GM23338 (cell line): ENCODE data around the gene GID4.

ENCODE experiments used
- CREB1 ChIP-seq: fragments of 250-450 bp; sonication (Bioruptor Pico); IDR thresholded peaks from 2 replicates; pipeline ENCODE4 v1.5.0; 2020; ENCODE audit warnings: low read depth, mild to moderate bottlenecking, moderate library complexity
- EZH2 ChIP-seq: fragments of 200-600 bp; sonication (generic); IDR thresholded peaks from one replicate; pipeline ENCODE4 v1.8.0; 2017; ENCODE audit warnings: antibody characterized with exemption, mild to moderate bottlenecking, low read depth; ENCODE audit not compliant: unreplicated experiment
- EZH2phosphoT487 ChIP-seq: fragments of 200-600 bp; sonication (generic); IDR thresholded peaks from one replicate; pipeline ENCODE4 v1.8.1; 2018; ENCODE audit warnings: antibody characterized with exemption; ENCODE audit not compliant: unreplicated experiment
- POLR2AphosphoS5 ChIP-seq: IDR thresholded peaks from 2 replicates; pipeline ENCODE4 v1.6.1; 2016; ENCODE audit warnings: antibody characterized with exemption, low read depth
- ZNF114 ChIP-seq: fragments of 250-450 bp; sonication (Bioruptor Pico); IDR thresholded peaks from 2 replicates; pipeline ENCODE4 v1.5.0; 2020; ENCODE audit warnings: mild to moderate bottlenecking, moderate library complexity
- TF ChIP-seq, protein P1 (sequence below): IDR thresholded peaks from one replicate; pipeline ENCODE4 v1.6.1; 2018; ENCODE audit warnings: antibody characterized with exemption; ENCODE audit not compliant: unreplicated experiment
- TF ChIP-seq, protein P2 (sequence below), 2 experiments: fragments of 200-600 bp in 1 of 2; sonication (generic) in 1 of 2; conservative IDR thresholded peaks; 2 replicates each; pipeline versions ENCODE4 v1.5.1 to v1.6.1; 2016 to 2017; ENCODE audit warnings: antibody characterized with exemption in 2 of 2, low read depth in 2 of 2, mild to moderate bottlenecking in 2 of 2, moderate library complexity in 1 of 2
- TF ChIP-seq, protein P3 (sequence below): fragments of 250-450 bp; sonication (Bioruptor Pico); IDR thresholded peaks from 2 replicates; pipeline ENCODE4 v1.5.0; 2020; ENCODE audit warnings: mild to moderate bottlenecking, moderate library complexity
- TF ChIP-seq, protein P4 (sequence below): IDR thresholded peaks from 2 replicates; pipeline ENCODE4 v1.6.1; 2016; ENCODE audit warnings: antibody characterized with exemption

DNA sequence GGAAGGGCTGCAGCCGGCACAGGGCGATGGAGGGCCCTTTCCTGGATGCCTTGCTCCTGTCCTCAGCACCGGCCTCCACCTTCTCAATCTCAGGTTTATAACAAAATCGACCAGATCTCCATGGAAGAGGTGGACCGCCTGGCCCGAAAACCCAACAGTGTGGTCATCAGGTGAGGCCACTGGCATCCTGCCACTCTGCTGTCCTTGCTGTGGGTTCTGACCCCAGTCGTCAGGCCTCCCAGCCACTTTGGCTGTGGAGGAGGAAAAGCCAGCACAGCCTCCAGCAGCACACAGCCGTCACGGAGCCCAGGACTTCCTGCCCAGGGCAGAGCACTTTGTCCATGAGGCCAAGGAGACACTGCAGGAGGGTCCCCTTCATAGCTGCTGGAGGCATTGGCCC, 62.6 kb downstream of the GID4 start:
- TF ChIP-seq, protein P1, sequence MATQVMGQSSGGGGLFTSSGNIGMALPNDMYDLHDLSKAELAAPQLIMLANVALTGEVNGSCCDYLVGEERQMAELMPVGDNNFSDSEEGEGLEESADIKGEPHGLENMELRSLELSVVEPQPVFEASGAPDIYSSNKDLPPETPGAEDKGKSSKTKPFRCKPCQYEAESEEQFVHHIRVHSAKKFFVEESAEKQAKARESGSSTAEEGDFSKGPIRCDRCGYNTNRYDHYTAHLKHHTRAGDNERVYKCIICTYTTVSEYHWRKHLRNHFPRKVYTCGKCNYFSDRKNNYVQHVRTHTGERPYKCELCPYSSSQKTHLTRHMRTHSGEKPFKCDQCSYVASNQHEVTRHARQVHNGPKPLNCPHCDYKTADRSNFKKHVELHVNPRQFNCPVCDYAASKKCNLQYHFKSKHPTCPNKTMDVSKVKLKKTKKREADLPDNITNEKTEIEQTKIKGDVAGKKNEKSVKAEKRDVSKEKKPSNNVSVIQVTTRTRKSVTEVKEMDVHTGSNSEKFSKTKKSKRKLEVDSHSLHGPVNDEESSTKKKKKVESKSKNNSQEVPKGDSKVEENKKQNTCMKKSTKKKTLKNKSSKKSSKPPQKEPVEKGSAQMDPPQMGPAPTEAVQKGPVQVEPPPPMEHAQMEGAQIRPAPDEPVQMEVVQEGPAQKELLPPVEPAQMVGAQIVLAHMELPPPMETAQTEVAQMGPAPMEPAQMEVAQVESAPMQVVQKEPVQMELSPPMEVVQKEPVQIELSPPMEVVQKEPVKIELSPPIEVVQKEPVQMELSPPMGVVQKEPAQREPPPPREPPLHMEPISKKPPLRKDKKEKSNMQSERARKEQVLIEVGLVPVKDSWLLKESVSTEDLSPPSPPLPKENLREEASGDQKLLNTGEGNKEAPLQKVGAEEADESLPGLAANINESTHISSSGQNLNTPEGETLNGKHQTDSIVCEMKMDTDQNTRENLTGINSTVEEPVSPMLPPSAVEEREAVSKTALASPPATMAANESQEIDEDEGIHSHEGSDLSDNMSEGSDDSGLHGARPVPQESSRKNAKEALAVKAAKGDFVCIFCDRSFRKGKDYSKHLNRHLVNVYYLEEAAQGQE = no peak
- TF ChIP-seq CREB1 (CRISPR knock-in tag) (no peak), EZH2 (no peak), POLR2AphosphoS5 (no peak), EZH2phosphoT487 (no peak), ZNF114 (no peak)
- TF ChIP-seq, protein P2, sequence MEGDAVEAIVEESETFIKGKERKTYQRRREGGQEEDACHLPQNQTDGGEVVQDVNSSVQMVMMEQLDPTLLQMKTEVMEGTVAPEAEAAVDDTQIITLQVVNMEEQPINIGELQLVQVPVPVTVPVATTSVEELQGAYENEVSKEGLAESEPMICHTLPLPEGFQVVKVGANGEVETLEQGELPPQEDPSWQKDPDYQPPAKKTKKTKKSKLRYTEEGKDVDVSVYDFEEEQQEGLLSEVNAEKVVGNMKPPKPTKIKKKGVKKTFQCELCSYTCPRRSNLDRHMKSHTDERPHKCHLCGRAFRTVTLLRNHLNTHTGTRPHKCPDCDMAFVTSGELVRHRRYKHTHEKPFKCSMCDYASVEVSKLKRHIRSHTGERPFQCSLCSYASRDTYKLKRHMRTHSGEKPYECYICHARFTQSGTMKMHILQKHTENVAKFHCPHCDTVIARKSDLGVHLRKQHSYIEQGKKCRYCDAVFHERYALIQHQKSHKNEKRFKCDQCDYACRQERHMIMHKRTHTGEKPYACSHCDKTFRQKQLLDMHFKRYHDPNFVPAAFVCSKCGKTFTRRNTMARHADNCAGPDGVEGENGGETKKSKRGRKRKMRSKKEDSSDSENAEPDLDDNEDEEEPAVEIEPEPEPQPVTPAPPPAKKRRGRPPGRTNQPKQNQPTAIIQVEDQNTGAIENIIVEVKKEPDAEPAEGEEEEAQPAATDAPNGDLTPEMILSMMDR (conservative IDR thresholded peaks at IDR 0.05; ENCODE audit: low read depth in 2 of 2) = no peak
- TF ChIP-seq, protein P3, sequence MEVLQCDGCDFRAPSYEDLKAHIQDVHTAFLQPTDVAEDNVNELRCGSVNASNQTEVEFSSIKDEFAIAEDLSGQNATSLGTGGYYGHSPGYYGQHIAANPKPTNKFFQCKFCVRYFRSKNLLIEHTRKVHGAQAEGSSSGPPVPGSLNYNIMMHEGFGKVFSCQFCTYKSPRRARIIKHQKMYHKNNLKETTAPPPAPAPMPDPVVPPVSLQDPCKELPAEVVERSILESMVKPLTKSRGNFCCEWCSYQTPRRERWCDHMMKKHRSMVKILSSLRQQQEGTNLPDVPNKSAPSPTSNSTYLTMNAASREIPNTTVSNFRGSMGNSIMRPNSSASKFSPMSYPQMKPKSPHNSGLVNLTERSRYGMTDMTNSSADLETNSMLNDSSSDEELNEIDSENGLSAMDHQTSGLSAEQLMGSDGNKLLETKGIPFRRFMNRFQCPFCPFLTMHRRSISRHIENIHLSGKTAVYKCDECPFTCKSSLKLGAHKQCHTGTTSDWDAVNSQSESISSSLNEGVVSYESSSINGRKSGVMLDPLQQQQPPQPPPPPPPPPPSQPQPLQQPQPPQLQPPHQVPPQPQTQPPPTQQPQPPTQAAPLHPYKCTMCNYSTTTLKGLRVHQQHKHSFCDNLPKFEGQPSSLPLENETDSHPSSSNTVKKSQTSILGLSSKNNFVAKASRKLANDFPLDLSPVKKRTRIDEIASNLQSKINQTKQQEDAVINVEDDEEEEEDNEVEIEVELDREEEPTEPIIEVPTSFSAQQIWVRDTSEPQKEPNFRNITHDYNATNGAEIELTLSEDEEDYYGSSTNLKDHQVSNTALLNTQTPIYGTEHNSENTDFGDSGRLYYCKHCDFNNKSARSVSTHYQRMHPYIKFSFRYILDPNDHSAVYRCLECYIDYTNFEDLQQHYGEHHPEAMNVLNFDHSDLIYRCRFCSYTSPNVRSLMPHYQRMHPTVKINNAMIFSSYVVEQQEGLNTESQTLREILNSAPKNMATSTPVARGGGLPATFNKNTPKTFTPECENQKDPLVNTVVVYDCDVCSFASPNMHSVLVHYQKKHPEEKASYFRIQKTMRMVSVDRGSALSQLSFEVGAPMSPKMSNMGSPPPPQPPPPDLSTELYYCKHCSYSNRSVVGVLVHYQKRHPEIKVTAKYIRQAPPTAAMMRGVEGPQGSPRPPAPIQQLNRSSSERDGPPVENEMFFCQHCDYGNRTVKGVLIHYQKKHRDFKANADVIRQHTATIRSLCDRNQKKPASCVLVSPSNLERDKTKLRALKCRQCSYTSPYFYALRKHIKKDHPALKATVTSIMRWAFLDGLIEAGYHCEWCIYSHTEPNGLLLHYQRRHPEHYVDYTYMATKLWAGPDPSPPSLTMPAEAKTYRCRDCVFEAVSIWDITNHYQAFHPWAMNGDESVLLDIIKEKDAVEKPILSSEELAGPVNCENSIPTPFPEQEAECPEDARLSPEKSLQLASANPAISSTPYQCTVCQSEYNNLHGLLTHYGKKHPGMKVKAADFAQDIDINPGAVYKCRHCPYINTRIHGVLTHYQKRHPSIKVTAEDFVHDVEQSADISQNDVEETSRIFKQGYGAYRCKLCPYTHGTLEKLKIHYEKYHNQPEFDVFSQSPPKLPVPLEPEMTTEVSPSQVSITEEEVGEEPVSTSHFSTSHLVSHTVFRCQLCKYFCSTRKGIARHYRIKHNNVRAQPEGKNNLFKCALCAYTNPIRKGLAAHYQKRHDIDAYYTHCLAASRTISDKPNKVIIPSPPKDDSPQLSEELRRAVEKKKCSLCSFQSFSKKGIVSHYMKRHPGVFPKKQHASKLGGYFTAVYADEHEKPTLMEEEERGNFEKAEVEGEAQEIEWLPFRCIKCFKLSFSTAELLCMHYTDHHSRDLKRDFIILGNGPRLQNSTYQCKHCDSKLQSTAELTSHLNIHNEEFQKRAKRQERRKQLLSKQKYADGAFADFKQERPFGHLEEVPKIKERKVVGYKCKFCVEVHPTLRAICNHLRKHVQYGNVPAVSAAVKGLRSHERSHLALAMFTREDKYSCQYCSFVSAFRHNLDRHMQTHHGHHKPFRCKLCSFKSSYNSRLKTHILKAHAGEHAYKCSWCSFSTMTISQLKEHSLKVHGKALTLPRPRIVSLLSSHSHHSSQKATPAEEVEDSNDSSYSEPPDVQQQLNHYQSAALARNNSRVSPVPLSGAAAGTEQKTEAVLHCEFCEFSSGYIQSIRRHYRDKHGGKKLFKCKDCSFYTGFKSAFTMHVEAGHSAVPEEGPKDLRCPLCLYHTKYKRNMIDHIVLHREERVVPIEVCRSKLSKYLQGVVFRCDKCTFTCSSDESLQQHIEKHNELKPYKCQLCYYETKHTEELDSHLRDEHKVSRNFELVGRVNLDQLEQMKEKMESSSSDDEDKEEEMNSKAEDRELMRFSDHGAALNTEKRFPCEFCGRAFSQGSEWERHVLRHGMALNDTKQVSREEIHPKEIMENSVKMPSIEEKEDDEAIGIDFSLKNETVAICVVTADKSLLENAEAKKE (CRISPR knock-in tag) = no peak
- TF ChIP-seq, protein P4, sequence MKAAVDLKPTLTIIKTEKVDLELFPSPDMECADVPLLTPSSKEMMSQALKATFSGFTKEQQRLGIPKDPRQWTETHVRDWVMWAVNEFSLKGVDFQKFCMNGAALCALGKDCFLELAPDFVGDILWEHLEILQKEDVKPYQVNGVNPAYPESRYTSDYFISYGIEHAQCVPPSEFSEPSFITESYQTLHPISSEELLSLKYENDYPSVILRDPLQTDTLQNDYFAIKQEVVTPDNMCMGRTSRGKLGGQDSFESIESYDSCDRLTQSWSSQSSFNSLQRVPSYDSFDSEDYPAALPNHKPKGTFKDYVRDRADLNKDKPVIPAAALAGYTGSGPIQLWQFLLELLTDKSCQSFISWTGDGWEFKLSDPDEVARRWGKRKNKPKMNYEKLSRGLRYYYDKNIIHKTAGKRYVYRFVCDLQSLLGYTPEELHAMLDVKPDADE = no peak
